Memory B cell (primary cell): ENCODE data around the gene PIAS1.
"Not testable (repeated sequence)": the region's sequence is repeated elsewhere in the genome, so short reads cannot be mapped to it uniquely, and the experiment has no call there.

Experiments used
- ATAC-seq: fragments of 150-1000 bp; cut with Tn5 transposase; 2 replicates; pipeline ENCODE4 v1.10.0; 2021; ENCODE audit warnings: low read depth, mild to moderate bottlenecking, moderate library complexity
- DNase-seq, 2 donors: peaks; one replicate each; pipeline ENCODE4 v3.0.0; 2022; ENCODE audit warnings: low spot score in 2 of 2
- H3K27ac Mint-ChIP-seq: one replicate; pipeline ENCODE4 v1.8.0; 2022; ENCODE audit warnings: mild to moderate bottlenecking, moderate library complexity, mixed read lengths
- H3K27me3 Mint-ChIP-seq: one replicate; pipeline ENCODE4 v1.8.0; 2022; ENCODE audit warnings: mixed read lengths
- H3K36me3 Mint-ChIP-seq: one replicate; pipeline ENCODE4 v1.8.0; 2022; ENCODE audit warnings: mild to moderate bottlenecking, mixed read lengths
- H3K4me1 Mint-ChIP-seq: one replicate; pipeline ENCODE4 v1.8.0; 2022; ENCODE audit warnings: mixed read lengths
- H3K4me3 Mint-ChIP-seq: one replicate; pipeline ENCODE4 v1.8.0; 2022; ENCODE audit warnings: mild to moderate bottlenecking, moderate library complexity, mixed read lengths
- H3K9me3 Mint-ChIP-seq: one replicate; pipeline ENCODE4 v1.8.0; 2022; ENCODE audit warnings: mixed read lengths

Gene PIAS1

DNA sequence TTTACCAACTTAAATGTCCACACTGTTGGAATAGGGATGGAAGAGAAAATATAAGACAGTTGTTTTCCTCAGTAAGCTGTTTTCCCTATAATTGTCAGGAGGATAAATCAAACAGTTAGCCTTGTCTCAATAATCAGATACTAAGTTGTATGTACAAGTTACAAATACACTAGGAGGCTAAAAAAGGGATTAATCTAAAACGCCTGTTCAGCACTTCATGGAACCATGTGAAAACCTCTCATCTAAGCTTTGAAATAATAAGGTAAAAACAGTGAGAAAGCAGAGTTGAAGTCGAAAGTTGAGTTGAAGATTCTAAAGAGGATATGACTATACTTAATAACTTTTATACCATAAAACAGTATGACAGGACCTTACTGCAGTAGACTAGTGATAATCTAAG is 89.0 kb downstream of the PIAS1 start:
- DNase-seq = no peak
- H3K4me3 Mint-ChIP-seq = no peak overlapping the region
- peaks cover 10% of the 10 kb centered on the region for H3K4me1 Mint-ChIP-seq
- H3K27ac Mint-ChIP-seq = no peak overlapping the region
- H3K27me3 Mint-ChIP-seq = no peaks in the 10 kb centered on the region
- ATAC-seq = no peak
- no peaks in the 10 kb centered on the region for H3K9me3 Mint-ChIP-seq
- H3K36me3 Mint-ChIP-seq = peaks cover 20% of the 10 kb centered on the region

- Mint-ChIP-seq H3K27ac (no peak overlapping the region), H3K36me3 (peaks cover 20% of the 10 kb centered on the region), H3K9me3 (no peaks in the 10 kb centered on the region), H3K4me3 (no peak overlapping the region), H3K27me3 (no peaks in the 10 kb centered on the region), H3K4me1 (peaks cover 9% of the 10 kb centered on the region)
- no peak for ATAC-seq
- DNase-seq = no peak
These were observed 89.7 kb downstream of the PIAS1 start for GRCh38 chr15:68143785-68144184.

- H3K36me3 Mint-ChIP-seq = peaks cover 21% of the 10 kb centered on the region
- H3K4me1 Mint-ChIP-seq = peaks cover 5% of the 10 kb centered on the region
- no peak overlapping the region for H3K27ac Mint-ChIP-seq
- no peak for ATAC-seq
- no peaks in the 10 kb centered on the region for H3K9me3 Mint-ChIP-seq
- no peak for DNase-seq
- no peak overlapping the region for H3K4me3 Mint-ChIP-seq
- no peaks in the 10 kb centered on the region for H3K27me3 Mint-ChIP-seq
These were observed 91.6 kb downstream of the PIAS1 start for GRCh38 chr15:68145706-68146105.

DNA sequence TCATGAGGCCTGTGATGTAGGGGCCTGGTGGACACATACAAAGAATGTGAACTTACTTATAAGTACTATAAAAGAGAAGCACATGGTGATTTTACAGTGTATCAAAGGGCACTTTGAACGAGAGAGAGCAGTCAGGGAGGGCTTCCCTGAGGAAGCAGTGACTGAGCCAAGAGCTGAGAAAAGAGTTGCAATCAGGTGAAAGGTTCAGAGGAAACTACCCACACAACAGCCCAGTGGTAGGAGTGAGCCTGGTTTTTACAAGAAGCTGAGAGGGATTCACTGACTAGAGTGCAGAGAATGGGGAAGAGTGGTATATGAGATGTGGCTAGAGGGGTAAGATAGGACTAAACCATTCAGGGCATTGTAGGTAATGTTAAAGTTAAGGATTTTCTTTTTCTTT is 93.9 kb downstream of the PIAS1 start:
- Mint-ChIP-seq H3K27me3 (no peaks in the 10 kb centered on the region), H3K36me3 (peaks cover 25% of the 10 kb centered on the region), H3K9me3 (no peaks in the 10 kb centered on the region), H3K4me1 (peaks cover 5% of the 10 kb centered on the region), H3K27ac (peak overlapping the region; percentile 30), H3K4me3 (no peak overlapping the region)
- ATAC-seq (no peak), DNase-seq (no peak)

DNA sequence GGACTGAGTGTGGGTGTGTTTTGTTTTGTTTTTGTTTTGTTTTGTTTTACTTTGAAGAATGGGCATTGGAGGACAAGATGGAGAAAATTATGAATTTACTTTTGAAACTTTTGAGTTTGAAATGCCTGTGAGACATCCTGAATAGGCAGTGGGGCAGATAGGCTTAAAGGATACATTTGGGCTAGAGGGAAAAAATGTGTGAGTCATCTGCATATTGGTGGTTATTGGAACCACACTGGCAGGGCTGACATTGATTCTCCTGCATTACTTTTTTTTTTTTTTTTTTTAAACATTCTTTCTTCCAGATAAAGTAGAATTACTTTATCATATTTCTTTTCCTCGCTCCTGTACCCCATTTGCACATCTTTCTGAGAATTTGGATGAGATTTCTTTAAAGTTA is 94.9 kb downstream of the PIAS1 start:
- no peaks in the 10 kb centered on the region for H3K9me3 Mint-ChIP-seq
- peaks cover 24% of the 10 kb centered on the region for H3K36me3 Mint-ChIP-seq
- peaks cover 3% of the 10 kb centered on the region for H3K4me1 Mint-ChIP-seq
- H3K4me3 Mint-ChIP-seq = no peak overlapping the region
- no peak overlapping the region for H3K27ac Mint-ChIP-seq
- ATAC-seq (no peak), DNase-seq (no peak)
- no peaks in the 10 kb centered on the region for H3K27me3 Mint-ChIP-seq

DNA sequence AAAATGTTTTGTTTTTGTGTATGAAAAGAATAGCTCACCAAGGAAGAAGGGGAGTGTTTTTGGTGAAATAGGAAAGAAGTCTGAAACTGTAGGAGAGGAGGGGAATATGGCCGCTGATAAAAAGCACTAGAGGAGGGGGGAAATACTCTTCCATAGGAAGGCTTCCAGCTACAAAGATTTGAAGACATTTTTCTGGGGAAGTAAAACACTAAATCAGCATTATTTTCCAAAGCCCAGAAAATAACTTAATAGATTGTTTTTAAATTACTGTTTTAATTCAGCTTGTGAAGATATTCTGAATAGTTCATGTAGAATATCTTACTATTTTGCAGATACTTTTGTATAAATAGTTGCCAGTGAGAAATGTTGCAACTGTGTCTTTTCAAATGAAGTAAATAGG is 96.1 kb downstream of the PIAS1 start:
- no peaks in the 10 kb centered on the region for H3K9me3 Mint-ChIP-seq
- DNase-seq (no peak), ATAC-seq (no peak)
- H3K27ac Mint-ChIP-seq = no peak overlapping the region
- no peaks in the 10 kb centered on the region for H3K27me3 Mint-ChIP-seq
- peaks cover 27% of the 10 kb centered on the region for H3K36me3 Mint-ChIP-seq
- H3K4me3 Mint-ChIP-seq = no peak overlapping the region
- peaks cover 3% of the 10 kb centered on the region for H3K4me1 Mint-ChIP-seq

- Mint-ChIP-seq H3K36me3 (peaks cover 24% of the 10 kb centered on the region), H3K27me3 (no peaks in the 10 kb centered on the region), H3K9me3 (no peaks in the 10 kb centered on the region), H3K27ac (no peak overlapping the region), H3K4me1 (peaks cover 3% of the 10 kb centered on the region), H3K4me3 (no peak overlapping the region)
- ATAC-seq (no peak), DNase-seq (no peak)
These were observed 97.2 kb downstream of the PIAS1 start for GRCh38 chr15:68151277-68151676.

DNA sequence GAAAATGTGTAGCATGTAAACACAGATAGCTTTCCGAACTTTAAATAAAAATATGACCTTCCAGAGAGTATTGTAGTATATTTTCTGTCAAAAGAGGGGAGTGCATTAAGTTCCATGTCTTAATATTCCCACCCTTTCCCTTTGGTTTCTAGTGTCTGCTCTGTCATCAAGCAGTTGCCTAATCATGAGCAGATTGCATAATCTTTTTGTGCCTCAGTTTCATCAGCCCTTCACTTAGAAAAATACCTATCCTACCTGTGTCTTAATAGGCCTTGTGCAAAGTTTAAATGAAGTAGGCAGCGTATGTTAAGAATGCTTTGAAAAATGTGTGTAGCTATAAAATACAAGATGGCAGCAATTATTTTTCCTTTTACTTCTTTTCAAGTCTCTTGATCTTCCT is 98.2 kb downstream of the PIAS1 start:
- Mint-ChIP-seq H3K36me3 (peaks cover 21% of the 10 kb centered on the region), H3K27me3 (no peaks in the 10 kb centered on the region), H3K4me3 (no peak overlapping the region), H3K4me1 (peaks cover 3% of the 10 kb centered on the region), H3K27ac (no peak overlapping the region), H3K9me3 (no peaks in the 10 kb centered on the region)
- ATAC-seq = no peak
- no peak for DNase-seq

DNA sequence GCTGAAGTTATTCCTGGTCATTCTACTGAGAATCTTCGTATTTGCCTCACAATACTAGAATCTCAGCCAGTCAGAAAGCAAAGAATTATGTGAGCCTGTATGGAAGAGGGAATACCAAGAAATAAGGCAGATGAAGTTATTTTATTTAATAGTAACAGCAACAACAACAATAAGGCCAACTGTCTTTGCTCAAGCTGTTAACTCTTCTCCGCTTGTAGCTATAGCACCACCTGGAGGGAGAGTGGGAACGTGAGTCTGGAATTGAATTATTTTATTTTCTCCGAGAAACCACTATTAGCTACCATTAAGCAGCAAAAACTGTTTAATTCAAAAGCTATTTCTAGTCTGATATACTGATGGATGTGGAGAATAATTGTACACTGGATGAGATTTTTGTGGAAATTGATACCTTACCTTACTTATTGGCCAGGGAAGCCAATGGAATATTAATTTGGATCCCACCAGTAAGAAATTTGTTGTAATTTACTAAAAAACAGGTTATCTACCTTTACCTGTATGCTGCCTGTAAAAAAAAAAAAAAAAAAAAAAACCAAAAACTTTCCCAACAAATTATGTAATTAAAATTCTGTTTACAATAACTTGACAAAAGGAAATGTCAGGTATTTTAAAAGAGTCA is 100.9 kb downstream of the PIAS1 start:
- no peaks in the 10 kb centered on the region for H3K9me3 Mint-ChIP-seq
- peaks cover 15% of the 10 kb centered on the region for H3K36me3 Mint-ChIP-seq
- H3K4me3 Mint-ChIP-seq = no peak overlapping the region
- H3K4me1 Mint-ChIP-seq = no peaks in the 10 kb centered on the region
- no peak for ATAC-seq
- no peak overlapping the region for H3K27ac Mint-ChIP-seq
- DNase-seq = peak; percentile 9 to 14
- H3K27me3 Mint-ChIP-seq = no peaks in the 10 kb centered on the region

DNA sequence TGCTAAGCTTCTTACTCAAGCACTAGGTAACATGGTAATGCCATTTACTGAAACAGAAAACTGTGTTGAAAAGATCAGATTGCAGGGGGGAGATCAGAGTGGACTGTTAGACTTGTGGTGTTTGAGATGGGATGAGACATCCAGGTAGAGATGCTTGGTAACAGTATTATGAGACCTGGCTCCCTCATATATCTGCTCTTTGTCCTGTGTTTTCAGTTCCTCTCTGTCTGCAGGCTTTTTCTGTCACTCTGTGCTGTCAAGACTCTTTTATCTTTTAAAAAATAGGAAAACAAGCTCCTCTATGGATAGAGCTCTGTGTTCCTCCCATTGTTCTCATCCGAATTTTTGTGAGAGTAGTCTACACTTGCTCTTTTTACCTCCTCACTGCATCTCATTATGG is 103.0 kb downstream of the PIAS1 start:
- Mint-ChIP-seq H3K4me1 (no peaks in the 10 kb centered on the region), H3K9me3 (no peaks in the 10 kb centered on the region), H3K36me3 (peaks cover 27% of the 10 kb centered on the region), H3K27ac (no peak overlapping the region), H3K27me3 (no peaks in the 10 kb centered on the region), H3K4me3 (no peak overlapping the region)
- no peak for ATAC-seq
- no peak for DNase-seq

- H3K4me1 Mint-ChIP-seq = no peaks in the 10 kb centered on the region
- H3K36me3 Mint-ChIP-seq = peaks cover 31% of the 10 kb centered on the region
- H3K27me3 Mint-ChIP-seq = no peaks in the 10 kb centered on the region
- peaks cover 1% of the 10 kb centered on the region for H3K9me3 Mint-ChIP-seq
- DNase-seq (no peak), ATAC-seq (no peak)
- no peak overlapping the region for H3K27ac Mint-ChIP-seq
- no peak overlapping the region for H3K4me3 Mint-ChIP-seq
These were observed 104.0 kb downstream of the PIAS1 start for GRCh38 chr15:68158046-68158628.

- DNase-seq = no peak
- peak overlapping the region; percentile 76 for H3K27ac Mint-ChIP-seq
- peaks cover 30% of the 10 kb centered on the region for H3K36me3 Mint-ChIP-seq
- H3K9me3 Mint-ChIP-seq = peaks cover 1% of the 10 kb centered on the region
- no peak for ATAC-seq
- no peak overlapping the region for H3K4me3 Mint-ChIP-seq
- no peaks in the 10 kb centered on the region for H3K27me3 Mint-ChIP-seq
- H3K4me1 Mint-ChIP-seq = no peaks in the 10 kb centered on the region
These were observed 109.1 kb downstream of the PIAS1 start for GRCh38 chr15:68163191-68163590.

GRCh38 chr15:68166847-68167246 is 112.7 kb downstream of the PIAS1 start:
- Mint-ChIP-seq H3K9me3 (peaks cover 1% of the 10 kb centered on the region), H3K4me3 (no peak overlapping the region), H3K4me1 (no peaks in the 10 kb centered on the region), H3K27me3 (no peaks in the 10 kb centered on the region), H3K27ac (no peak overlapping the region), H3K36me3 (peaks cover 24% of the 10 kb centered on the region)
- no peak for ATAC-seq
- DNase-seq = no peak

GRCh38 chr15:68172037-68172436 is 117.9 kb downstream of the PIAS1 start:
- H3K27me3 Mint-ChIP-seq, H3K9me3 Mint-ChIP-seq, H3K4me1 Mint-ChIP-seq, H3K27ac Mint-ChIP-seq, DNase-seq, ATAC-seq, H3K4me3 Mint-ChIP-seq: not testable (repeated sequence)
- peaks cover 27% of the 10 kb centered on the region for H3K36me3 Mint-ChIP-seq

DNA sequence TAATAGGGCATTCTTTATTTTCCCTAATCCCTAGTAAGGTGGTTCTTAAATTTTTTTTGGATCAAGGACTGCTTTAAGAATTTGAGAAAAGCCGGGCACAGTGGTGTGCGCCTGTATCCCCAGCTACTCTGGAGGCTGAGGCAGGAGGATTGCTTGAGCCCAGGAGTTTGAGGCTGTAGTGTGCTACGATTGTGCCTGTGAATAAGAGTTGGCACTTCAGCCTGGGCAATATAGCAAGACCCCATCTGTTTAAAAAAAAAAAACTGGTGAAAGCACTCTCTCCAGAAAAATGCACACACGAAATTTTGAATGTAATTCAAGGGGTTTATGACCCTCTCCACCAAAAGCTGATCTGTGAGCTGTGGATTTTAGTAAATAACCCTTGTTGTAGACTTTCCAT is 119.0 kb downstream of the PIAS1 start:
- no peaks in the 10 kb centered on the region for H3K27me3 Mint-ChIP-seq
- H3K9me3 Mint-ChIP-seq = no peaks in the 10 kb centered on the region
- H3K36me3 Mint-ChIP-seq = peaks cover 34% of the 10 kb centered on the region
- H3K4me1 Mint-ChIP-seq = no peaks in the 10 kb centered on the region
- ATAC-seq (no peak), DNase-seq (no peak)
- no peak overlapping the region for H3K4me3 Mint-ChIP-seq
- no peak overlapping the region for H3K27ac Mint-ChIP-seq
